ENCODE measurements around the gene ANAPC13.

The ANAPC13 gene, protein sequence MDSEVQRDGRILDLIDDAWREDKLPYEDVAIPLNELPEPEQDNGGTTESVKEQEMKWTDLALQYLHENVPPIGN

DNA sequence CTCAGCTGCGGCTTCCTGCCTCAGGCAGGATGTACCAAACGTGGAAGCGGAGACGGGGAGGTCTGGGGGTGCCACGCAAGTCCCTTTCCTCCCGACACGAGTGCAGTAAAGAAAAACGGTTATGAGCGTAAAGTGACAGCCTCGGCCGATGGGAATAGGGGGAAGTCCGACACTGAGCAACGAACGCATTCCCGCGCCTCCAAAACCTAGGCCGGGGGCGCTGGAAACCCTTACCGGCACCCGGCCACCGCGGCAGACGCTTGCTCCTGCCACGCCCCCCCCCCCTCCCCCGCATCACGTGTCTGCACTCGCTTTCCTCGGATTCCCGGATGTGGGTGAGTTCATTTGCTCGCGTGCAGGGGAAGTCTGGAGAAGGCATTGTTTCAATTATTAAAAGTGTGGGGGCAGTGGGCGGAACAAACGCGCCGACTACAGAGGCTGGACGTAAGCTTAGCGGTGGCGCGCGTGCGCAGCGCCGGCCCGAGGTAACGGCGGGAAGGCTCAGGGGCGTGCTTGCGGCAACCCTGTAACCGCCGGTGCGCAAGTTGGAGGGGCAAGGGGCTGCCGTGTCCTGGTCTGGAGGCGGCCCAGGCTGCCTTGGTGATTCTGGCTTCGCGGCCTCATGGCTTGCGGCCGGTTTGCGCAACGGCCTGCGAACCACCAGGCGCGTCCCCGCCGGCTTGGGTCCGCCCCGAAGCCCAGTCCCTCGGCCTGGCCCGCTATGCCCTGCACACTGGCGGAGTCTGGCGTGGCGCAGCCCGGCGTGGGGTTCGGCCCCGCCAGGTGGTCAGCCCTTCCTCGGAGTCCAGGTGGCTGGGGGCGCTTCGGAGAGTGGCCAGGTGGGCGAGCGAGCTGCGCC lies at the start of gene ANAPC13, which contains the start of gene CEP63:
ANAPC13 (minus strand) TSS at position 268 of the 859 bp plus-strand sequence. CDS start 3,081 bp downstream, outside the sequence.
CEP63 (plus strand) TSS at position 340 of the 859 bp plus-strand sequence. CDS start 9,264 bp downstream, outside the sequence.
- peak; percentile 93 for DNase-seq (ENCODE audit: low spot score)

DNA sequence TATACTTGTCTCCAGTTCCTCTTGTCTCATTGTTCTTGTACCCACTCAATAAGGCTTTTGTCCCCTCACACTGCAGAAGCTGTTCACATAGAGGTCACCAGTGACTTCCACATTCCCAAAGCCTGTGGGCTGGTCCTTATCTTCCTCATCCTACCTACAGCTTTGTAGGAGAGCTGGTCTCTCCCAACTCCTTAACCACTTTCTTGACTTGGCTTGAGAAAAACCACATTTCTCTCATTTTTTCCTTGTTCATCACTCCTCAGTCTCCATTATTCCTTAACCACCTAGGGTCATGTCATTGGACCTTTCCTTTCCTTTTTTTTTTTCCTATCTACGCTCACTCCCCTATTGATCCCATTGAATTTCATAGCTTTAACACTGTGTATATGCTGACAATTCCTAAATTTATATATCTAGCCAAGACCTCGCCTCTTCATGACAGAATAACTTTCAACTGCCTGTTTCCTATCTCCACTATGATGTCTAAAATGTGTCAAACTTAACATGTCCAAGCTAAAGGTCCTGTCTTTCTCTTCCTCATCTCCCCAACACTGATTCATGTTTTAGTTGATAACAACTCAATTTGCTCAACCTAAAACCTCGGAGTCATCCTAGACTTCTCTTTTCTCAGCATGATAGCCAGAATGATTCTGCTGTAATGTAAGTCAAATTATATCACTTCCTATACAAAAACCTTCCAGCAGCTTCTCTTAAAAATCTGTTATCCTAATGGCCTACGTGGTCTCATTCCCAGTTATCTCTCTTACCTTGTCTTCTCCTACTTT lies 49.6 kb upstream of the ANAPC13 start:
- no peak for DNase-seq (ENCODE audit: low spot score)

DNA sequence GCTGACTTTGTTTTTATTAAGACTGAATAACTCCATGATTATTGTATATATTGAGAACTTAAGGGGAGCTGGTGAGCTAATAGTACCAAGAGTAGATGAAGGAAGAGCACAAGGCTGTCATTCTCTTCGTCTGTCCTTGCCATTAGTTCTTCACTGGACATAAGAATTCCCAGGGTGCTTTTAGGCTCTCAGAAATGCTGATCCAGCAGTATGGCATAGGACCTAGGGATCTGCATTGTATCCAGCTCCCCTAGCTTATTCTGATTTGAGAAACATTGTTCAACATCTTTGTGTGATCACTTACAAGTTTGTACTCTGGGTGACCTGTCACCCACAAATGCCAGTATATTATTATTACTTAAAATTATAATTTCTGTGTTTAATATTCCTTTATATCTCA lies 47.7 kb upstream of the ANAPC13 start:
- DNase-seq (ENCODE audit: low spot score), result no peak

DNA sequence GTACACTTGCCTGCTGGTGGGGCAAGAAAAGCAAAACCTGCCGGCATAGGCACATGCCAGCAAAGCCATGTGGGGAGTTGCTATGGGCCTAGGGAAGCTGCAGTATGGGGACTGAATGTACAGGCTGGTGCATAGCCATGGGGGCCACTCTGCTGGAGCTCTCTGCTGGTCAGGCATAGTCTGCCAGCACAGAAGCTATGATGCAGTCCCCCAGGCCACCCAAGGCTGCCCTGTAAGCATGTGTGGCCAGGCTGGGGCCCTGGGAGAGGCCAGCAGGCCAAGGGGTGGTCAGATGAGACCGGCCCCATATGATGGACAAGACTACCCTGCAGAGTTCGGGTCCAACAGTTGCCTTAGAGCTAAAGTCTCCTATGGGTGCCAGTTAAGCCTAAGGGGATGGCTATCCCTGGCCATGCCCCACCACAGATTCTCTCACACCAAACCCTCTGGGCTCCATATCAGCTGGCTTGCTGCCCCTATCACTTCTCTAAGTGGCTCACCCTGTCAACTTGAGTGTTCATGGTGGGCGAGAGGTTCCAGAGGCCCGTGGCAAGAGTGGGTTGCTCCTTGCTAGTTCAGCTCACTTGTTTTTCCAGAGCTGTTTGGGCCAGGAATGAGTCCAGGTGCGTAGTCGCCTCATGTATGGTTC lies 41.9 kb upstream of the ANAPC13 start:
- no peak for DNase-seq (ENCODE audit: low spot score)

DNA sequence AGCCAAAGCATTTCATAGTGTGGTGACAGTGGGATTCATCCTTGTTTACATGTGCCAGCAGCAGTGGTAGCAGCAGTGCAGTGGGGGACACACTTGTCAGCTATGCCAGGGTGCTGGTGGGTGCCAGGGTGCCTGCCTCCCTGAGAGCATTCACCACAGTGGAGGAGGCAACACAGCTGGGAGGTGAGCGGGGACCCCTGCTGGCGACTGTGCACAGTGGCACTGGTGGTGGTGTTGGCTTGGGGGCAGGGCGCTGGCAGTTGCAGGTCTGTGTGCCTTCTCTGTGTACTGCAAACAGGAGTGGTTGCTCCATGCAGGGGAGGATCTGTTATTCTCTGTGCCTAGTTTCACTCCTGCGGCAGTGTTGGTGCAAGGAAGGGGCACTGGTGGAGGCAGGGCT lies 41.3 kb upstream of the ANAPC13 start:
- peak; percentile 51 for DNase-seq (ENCODE audit: low spot score)

DNA sequence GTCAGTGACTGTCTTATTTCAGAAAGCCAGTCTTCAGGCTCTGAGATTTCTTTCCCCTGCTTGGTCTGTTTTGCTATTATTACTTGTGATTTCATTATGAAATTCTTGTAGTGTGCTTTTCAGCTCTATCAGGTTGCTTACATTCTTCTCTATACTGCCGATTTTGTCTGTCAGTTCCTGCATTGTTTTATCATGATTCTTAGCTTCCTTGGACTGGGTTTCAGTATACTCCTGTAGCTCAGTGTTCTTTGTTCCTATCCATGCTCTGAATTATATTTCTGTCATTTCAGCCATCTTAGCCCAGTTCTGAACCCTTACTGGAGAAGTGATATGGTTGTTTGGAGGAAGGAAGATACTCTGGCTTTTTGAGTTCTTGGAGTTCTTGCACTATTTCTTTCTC lies 40.5 kb upstream of the ANAPC13 start:
- DNase-seq (ENCODE audit: low spot score), result no peak

DNA sequence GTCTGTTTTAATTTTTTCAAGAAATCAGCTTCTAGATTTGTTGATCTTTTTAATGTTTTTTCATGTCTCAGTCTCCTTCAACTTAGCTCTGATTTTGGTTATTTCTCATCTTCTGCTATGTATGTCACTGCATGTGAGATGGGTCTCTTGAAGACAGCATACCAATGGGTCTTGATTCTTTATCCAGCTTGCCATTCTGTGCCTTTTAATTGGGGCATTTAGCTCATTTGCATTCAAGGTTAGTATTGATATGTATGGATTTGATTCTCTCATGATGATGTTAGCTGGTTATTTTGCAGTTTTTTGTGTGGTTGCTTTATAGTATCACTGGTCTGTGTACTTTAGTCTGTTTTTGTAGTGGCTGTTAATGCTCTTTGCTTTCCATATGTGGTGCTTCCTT lies 39.5 kb upstream of the ANAPC13 start:
- DNase-seq (ENCODE audit: low spot score), result no peak

DNA sequence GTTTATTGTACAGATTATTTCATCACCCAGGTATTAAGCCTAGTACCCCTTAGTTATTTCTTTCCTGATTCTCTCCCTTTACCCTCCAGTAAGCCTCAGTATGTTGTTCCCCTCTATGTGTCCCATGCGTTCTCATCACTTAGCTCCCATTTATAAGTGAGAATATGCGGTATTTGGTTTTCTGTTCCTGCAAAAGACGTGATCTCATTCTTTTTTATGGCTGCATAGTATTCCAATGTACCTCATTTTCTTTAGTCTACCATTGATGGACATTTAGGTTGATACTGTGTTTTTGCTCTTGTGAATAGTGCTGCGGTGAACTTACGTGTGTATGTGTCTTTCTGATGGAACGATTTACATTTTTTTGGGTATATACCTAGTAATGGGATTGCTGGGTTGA lies 36.8 kb upstream of the ANAPC13 start:
- DNase-seq (ENCODE audit: low spot score), result no peak

DNA sequence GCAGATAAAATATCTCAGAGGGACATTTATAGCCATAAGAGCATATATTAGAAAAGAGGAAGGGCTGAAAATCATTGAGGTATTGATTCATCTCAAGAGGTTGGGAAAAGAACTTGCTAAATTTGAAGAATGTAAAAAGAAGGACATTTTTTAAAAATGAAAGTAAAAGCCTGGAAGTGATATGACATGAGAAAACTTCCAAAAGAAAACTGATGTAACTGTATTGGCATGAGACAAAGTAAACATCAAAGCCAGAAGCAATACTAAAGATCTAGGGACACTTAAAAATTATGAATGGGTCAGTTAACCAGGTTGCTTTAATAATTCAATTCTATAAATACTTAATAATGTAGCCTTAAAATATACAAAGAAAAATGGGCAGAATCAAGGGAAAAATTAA lies 32.0 kb upstream of the ANAPC13 start:
- DNase-seq (ENCODE audit: low spot score), result no peak

DNA sequence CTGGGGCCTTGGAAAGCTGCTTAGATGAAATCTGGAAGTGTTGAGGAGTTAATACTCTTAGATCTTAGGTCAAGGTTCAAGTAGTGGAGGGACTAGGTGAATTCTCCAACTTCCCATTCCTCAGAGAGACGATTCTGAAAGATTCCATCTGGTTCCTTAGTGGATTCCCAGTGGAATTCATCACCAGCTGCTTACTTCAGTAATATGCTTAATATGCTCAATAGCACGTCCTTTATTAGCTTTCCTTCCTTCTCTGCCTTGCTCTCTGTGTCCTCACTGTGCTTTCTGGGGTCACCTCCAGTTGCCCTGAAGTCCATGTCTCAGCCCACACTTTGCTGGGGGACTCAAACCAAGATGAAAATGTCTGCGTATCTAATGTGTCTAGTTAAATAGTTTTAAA lies 31.1 kb upstream of the ANAPC13 start:
- no peak for DNase-seq (ENCODE audit: low spot score)

DNA sequence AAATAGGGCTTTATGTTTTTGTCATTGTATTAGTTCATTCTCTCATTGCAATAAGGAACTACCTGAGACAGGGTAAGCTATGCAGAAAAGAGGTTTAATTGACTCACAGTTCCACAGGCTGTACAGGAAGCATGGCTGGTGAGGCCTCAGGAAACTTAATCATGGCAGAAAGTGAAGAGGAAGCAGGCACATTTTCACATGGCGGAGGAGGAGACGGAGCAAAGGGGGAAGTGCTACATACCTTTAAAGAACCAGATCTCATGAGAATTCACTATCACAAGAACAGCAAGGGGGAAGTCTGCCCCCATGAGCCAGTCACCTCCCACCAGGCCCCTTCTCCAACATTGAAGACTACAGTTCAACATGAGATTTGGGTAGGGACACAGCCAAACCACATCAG lies 25.7 kb upstream of the ANAPC13 start:
- DNase-seq (ENCODE audit: low spot score), result no peak

DNA sequence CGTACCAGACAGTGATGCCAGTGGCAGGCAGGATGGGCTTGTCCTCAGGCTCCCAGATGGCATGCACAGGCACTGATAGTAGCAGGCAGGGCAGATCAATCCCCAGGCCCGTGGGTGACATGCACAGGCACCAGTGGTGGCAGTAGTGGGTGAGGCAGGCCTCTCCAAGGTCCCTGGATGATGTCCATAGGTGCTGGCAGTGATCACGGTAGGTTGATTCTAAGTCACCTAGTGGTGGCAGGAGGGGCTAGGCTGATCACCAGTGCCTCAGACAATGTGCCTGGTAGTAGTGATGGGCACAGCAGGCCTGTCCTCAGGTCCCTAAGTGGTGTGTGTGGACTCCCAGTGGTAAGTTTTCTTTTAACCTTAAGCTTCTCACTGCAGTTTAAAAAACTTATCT lies 19.7 kb upstream of the ANAPC13 start:
- DNase-seq (ENCODE audit: low spot score), result no peak

DNA sequence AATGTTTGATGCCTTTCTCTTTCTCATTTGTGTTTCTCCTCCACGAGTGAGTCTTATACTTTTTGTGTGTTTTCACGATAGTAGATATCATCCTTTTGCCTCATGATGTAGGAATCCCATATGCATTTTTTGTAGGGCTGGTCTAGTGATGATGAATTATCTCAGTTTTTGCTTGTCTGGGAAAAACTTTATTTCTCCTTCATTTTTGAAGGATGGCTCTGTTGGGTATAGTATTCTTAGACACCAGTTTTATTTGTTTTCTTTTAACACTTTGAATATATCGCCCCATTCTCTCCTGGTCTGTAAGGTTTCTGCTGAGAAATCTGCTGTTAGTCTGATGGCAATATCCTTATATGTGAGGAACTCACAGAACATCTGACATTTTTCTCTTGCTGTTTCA lies 18.3 kb upstream of the ANAPC13 start:
- DNase-seq (ENCODE audit: low spot score), result no peak

DNA sequence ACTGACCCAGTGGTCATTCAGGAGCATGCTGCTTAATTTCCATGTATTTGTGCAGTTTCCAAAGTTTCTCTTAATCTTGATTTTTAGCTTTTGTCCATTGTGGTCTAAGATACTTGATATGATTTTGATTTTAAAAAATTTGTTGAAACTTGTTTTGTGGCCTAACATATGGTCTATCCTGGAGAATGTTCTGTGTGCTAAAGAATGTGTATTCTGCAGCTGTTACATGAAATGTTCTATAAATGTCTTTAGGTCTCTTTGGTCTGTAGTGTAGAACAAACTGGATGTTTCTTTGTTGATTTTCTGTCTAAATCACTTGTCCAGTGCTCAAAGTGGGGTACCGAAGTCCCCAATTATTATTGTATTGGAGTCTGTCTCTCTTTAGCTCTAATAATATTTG lies 17.5 kb upstream of the ANAPC13 start:
- DNase-seq (ENCODE audit: low spot score), result no peak

DNA sequence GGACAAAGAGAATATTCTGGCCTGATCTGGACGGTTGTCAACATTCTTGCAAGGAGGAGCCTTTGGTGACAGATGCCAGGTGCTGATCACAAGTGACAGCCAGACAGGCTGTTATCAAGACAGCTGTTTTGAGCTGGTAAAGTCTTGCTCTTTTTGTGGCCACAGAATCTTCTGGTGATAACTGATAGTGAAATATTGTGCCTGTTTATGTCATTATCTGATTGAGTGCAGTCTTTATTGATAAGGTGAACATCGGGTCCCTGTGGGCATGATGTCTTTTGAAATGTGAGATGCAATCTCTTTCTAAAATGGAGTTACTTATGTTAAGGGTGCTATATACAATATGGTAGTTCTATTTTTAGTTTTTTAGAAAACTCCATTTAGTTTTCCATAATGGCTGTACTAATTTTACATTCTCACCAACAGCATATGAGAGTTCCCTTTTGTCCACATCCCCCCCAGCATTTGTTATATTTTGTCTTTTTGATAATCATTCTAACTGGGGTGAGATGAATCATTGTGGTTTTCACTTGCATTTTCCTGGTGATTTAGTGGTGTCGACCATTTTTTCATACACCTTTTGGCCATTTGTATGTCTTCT lies 10.8 kb upstream of the ANAPC13 start:
- no peak for DNase-seq (ENCODE audit: low spot score)

DNA sequence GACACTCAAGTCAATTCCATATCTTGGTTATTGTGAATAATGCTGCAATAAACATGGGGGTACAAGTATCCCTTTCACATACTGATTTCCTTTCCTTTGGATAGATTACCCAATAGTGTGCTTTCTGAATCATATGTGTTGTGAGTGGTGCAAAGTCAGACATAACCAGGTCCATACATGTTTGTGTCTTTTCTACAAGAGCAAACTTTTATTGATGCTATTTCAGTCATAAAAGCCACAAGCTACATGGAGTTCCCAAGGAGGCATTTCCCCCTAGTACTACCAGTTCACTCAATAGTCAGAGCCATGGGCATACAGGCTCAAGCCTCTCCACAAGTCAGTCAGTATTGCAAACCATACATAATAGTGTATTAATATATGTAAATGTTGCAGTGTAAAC lies 10.2 kb upstream of the ANAPC13 start:
- DNase-seq (ENCODE audit: low spot score), result no peak

DNA sequence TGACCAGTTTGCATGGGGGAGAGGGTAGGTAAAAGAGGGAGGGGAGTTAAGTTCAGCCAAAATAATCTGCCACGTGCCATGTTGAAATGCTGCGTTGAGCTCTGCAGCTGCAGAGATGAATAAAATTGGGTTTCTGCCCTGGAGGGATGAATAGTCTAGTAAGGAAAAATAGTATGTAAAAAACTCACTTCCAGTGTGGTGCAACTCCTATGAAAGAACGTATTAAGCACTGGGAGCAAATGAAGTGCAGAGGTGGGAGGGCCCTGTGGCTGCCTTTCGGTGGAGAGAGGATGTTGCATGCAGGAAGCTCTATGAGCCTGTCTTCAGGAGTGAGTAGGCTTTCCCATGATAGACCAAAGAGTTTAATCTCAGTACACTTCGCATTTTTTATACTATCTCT lies 8.7 kb upstream of the ANAPC13 start:
- DNase-seq (ENCODE audit: low spot score), result no peak

DNA sequence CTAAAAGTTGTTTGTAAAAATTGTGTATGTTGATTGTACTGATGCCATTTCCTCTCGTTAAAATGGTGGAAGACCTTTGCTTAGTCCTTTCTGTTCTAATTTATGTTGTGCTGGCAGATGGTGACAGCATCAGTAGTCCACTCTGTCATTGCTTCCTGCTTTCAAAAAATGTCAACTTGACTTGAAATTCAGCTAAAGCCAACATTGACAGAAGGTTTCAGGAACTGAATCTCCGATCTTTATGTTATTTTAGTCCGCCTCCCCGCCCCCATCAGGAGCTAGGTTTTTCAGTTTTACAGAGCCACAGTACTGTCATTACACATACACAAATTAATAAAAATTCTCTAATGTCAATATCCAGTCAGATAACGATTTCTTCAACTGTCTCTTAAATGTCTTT lies 1.6 kb upstream of the ANAPC13 start:
- no peak for DNase-seq (ENCODE audit: low spot score)

DNA sequence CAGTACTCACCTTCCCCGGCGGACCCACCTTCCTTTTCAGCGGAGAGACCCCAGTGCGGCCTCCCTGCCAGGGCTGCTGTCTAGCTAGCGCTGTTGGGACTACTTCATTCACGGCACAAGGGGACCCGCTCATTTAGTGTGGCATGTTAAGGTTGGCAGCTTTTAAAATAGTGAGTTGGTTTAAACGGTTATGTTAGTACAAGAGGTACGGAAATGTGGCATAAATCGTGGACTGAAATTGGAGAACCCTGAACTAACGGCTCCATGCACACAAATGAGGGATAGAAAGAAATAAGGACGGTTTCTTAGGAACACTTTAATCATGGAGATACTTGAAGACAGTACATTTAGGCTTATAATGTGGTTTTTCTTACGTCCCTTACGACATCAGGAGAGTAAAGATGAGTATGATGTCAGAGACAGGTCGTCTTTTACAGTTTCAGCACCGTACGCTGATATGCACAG lies 824 bp upstream of the ANAPC13 start:
- no peak for DNase-seq (ENCODE audit: low spot score)

DNA sequence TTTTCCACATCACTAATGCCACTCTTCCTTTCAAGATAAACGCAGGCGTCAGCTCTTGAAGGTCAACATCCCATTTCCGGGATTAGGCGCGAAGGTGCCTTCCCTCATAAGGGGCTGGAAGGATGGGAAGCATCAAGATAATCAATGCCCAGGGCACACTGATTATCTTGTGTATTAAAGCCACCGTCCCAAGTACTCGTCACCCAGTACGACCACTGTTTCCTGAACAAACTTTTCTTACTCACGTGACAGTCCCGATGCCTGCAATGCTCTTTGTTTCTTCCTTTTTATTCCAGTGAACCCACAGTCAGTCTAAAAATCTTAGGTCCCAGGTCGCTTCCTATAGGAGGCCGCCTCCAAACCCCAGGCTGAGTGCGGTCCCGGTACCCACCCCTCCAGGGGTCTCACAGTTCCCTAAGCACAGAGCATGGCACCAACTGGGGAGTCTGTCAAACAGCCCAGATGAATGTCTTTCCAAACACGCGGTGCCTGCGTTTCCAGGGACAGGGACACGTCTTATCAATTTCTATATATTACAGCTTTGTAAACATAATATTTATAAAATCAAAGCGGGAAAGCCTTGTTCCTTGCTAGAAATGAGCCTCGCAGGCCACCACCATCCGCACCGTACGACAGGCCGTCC lies 589 bp downstream of the ANAPC13 start:
- DNase-seq (ENCODE audit: low spot score), result peak; percentile 28

DNA sequence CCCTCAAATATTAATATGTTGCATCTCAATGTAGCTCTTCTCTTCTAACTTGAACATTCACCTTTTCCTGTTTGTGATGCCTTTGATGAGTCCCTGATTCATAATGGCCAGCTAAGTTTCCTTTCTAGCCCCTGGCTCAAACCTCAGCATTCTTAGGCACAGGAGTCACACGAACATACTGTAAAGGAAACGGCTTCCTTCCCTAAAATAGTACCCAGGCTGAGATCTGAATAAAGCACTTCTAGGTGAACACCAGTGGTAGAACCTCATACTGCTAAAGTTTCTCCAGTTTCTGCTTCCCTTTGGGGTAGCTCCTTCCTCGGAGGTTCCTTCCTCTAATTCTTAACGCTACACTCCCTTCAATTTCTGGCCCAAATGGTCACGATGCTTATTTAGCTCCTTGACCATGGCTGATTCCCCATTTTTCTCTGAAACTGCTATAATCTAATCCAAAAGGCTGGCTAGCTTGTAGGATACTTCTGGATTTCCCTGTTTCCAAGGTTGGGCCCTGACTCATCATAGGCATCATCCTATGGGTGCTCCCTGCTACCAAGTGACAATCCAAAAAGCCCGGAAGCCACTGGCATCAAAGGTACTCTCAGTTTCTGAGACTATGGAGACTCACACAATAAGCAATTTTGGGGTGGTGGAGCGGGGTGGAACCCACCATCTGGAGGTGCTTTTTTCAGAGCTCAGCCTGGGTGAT lies 2.4 kb downstream of the ANAPC13 start:
- DNase-seq (ENCODE audit: low spot score), result no peak

All from iPS-NIHi11 (cell line).